Immature natural killer cell (primary cell): Measurements from ENCODE around the gene SMAD3. TPM values are rescaled to one million over a fixed set of nuclear protein-coding genes. Genes with fewer than 3 reads are reported as not detected.

Experiments used
- DNase-seq, 3 donors: peaks; one replicate each; pipeline ENCODE4 v3.0.0; 2022; ENCODE audit warnings: mixed read lengths in 1 of 3
- H3K27ac Mint-ChIP-seq, 6 donors: one replicate each; pipeline ENCODE4 v1.8.0; 2020; ENCODE audit warnings: mixed read lengths in 6 of 6, mild to moderate bottlenecking in 5 of 6, inconsistent platforms in 4 of 6, moderate library complexity in 3 of 6
- H3K27me3 Mint-ChIP-seq, 3 donors: one replicate each; pipeline ENCODE4 v1.8.0; 2020 to 2021; ENCODE audit warnings: low read depth in 3 of 3, mild to moderate bottlenecking in 3 of 3, mixed read lengths in 3 of 3, moderate library complexity in 3 of 3, inconsistent platforms in 1 of 3
- H3K36me3 Mint-ChIP-seq, 3 donors: one replicate each; pipeline ENCODE4 v1.8.0; 2020; ENCODE audit warnings: mixed read lengths in 3 of 3, inconsistent platforms in 2 of 3, mild to moderate bottlenecking in 2 of 3
- H3K4me1 Mint-ChIP-seq, 2 donors: one replicate each; pipeline ENCODE4 v1.8.0; 2020; ENCODE audit warnings: inconsistent platforms in 2 of 2, mild to moderate bottlenecking in 2 of 2, mixed read lengths in 2 of 2, moderate library complexity in 1 of 2
- H3K4me3 Mint-ChIP-seq, 5 donors: one replicate each; pipeline ENCODE4 v1.8.0; 2020; ENCODE audit warnings: mild to moderate bottlenecking in 5 of 5, mixed read lengths in 5 of 5, inconsistent platforms in 3 of 5, moderate library complexity in 3 of 5
- H3K9me3 Mint-ChIP-seq, 6 donors: one replicate each; pipeline ENCODE4 v1.8.0; 2020; ENCODE audit warnings: mild to moderate bottlenecking in 6 of 6, mixed read lengths in 6 of 6, inconsistent platforms in 4 of 6, moderate library complexity in 3 of 6
- polyA plus RNA-seq, 3 donors: library from polyadenylated mRNA; unstranded; fragments of 300-500 nt; fragmentation: Illumina TruSeq; gene quantifications; one replicate each; pipeline ENCODE4 v1.2.3, GENCODE V29; 2021

The SMAD3 gene
- polyA plus RNA-seq, 3 donors from 2014 or later: 8.9 to 11.9 (median 10.0) TPM

DNA sequence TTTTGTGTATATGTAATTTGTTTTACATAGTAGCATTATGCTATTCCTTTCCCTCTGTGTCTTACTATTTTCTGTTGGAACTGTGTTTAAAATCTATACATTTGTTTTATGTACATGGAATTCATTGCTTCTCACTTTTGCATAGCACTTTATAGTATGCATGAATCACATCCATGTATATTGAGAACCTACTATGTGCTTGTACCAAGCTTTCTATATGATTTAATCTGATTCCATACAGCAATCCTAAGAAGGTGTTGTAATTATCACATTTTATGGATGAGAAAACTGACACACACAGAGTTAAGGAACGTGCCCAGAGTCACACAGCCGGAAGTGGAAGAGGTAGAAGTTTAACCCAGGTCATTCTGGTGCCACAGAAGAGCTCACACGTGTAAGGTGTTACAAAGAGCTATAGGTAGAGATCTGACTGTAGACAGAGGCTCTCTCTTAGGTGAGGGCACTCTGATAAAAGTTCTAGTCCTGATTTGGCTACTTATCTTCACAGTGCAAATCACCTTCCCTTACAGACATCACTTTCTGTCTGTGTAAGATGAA lies 3.5 kb upstream of the SMAD3 start:
- Mint-ChIP-seq H3K4me3 (no peak overlapping the region), H3K27ac (no peak overlapping the region), H3K36me3 (no peaks in the 10 kb centered on the region), H3K4me1 (peaks cover 14 to 26% of the 10 kb centered on the region in 2 donors), H3K9me3 (no peaks in the 10 kb centered on the region), H3K27me3 (peaks cover 4 to 8% (median 6%) of the 10 kb centered on the region in 3 donors)
- DNase-seq: no peak

- Mint-ChIP-seq H3K36me3 (no peaks in the 10 kb centered on the region), H3K27ac (no peak overlapping the region), H3K4me3 (no peak overlapping the region), H3K27me3 (peaks cover 7 to 10% (median 8%) of the 10 kb centered on the region in 3 donors), H3K9me3 (no peaks in the 10 kb centered on the region), H3K4me1 (peaks cover 14 to 27% of the 10 kb centered on the region in 2 donors)
- no peak for DNase-seq
Observed at GRCh38 chr15:67062369-67062985, 2.9 kb upstream of the SMAD3 start.

- H3K9me3 Mint-ChIP-seq: no peaks in the 10 kb centered on the region
- DNase-seq: no peak
- peaks cover 29 to 41% of the 10 kb centered on the region in 2 donors for H3K4me1 Mint-ChIP-seq
- H3K4me3 Mint-ChIP-seq: peak overlapping the region; percentile 71 to 79 (median 72)
- peaks cover 8 to 14% (median 11%) of the 10 kb centered on the region in 3 donors for H3K27me3 Mint-ChIP-seq
- peak overlapping the region; percentile 14 to 72 (median 68) for H3K27ac Mint-ChIP-seq
- no peaks in the 10 kb centered on the region for H3K36me3 Mint-ChIP-seq
Observed at GRCh38 chr15:67063689-67064606, 1.5 kb upstream of the SMAD3 start.

GRCh38 chr15:67064607-67065530 lies 533 bp upstream of the SMAD3 start:
- peaks cover 8 to 14% (median 8%) of the 10 kb centered on the region in 3 donors for H3K27me3 Mint-ChIP-seq
- H3K4me1 Mint-ChIP-seq: peaks cover 38 to 51% of the 10 kb centered on the region in 2 donors
- peak; percentile 40 to 50 (median 49) for DNase-seq
- peak overlapping the region; percentile 70 to 81 (median 77) for H3K4me3 Mint-ChIP-seq
- peak overlapping the region; percentile 7 to 72 (median 39) for H3K27ac Mint-ChIP-seq
- H3K9me3 Mint-ChIP-seq: no peaks in the 10 kb centered on the region
- H3K36me3 Mint-ChIP-seq: no peaks in the 10 kb centered on the region

- peak in 2 of 3 donors; percentile 37 to 42 for DNase-seq
- Mint-ChIP-seq H3K27ac (peak overlapping the region; percentile 77 to 96 (median 90)), H3K36me3 (peaks cover 3 to 10% (median 5%) of the 10 kb centered on the region in 3 donors), H3K9me3 (no peaks in the 10 kb centered on the region), H3K27me3 (peaks cover 8 to 14% (median 8%) of the 10 kb centered on the region in 3 donors), H3K4me3 (peak overlapping the region; percentile 86 to 98 (median 95)), H3K4me1 (peaks cover 51 to 65% of the 10 kb centered on the region in 2 donors)
Observed at GRCh38 chr15:67066041-67066958, 898 bp downstream of the SMAD3 start.

GRCh38 chr15:67066959-67067853 lies 1.8 kb downstream of the SMAD3 start:
- Mint-ChIP-seq H3K27me3 (peaks cover 8 to 14% (median 8%) of the 10 kb centered on the region in 3 donors), H3K27ac (peak overlapping the region; percentile 58 to 96 (median 86)), H3K9me3 (no peaks in the 10 kb centered on the region), H3K4me3 (peak overlapping the region; percentile 86 to 98 (median 95)), H3K4me1 (peaks cover 53 to 67% of the 10 kb centered on the region in 2 donors), H3K36me3 (peaks cover 3 to 12% (median 5%) of the 10 kb centered on the region in 3 donors)
- DNase-seq: no peak

- Mint-ChIP-seq H3K4me1 (peaks cover 62 to 75% of the 10 kb centered on the region in 2 donors), H3K27me3 (peaks cover 8 to 14% (median 8%) of the 10 kb centered on the region in 3 donors), H3K9me3 (no peaks in the 10 kb centered on the region), H3K27ac (peak overlapping the region; percentile 58 to 96 (median 86)), H3K4me3 (peak overlapping the region; percentile 86 to 98 (median 95)), H3K36me3 (peaks cover 3 to 15% (median 8%) of the 10 kb centered on the region in 3 donors)
- DNase-seq: peak in 1 of 3 donors; percentile 53
Observed at GRCh38 chr15:67067930-67068551, 2.6 kb downstream of the SMAD3 start.

DNA sequence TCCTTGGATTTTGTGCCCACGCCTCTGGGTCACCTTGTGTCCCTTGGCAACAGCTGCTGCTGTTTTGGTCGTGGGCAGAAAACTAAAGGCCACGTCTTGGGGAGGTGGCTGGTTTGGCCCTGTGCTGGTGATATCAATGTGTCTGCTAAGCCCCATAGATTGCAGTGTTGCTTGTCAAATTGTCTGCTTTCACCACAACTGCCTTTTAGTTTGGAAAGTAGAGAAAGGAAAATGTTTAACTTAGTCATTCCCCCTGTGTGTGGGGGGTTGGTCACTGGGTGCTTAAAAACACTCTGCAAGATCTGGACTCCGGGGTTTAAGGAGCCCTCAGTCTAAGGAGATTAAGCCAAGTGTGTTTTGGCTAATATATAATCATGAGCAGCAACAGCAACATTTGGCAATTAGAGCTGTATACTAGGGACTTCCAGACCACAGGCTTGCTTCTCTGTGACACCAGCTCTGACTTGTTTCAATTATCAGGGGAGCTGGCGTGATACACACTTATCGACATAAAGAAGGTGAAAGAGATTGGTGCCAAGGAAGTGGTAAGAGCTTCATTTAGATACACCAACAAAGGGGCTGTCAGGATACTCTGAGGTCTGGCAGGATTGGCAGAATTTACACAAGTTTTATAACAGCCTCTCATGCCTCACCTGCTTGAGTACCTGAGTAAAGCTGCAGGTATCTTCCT lies 3.5 kb downstream of the SMAD3 start:
- H3K4me1 Mint-ChIP-seq: peaks cover 67 to 76% of the 10 kb centered on the region in 2 donors
- no peak for DNase-seq
- peak overlapping the region; percentile 86 to 98 (median 95) for H3K4me3 Mint-ChIP-seq
- H3K27me3 Mint-ChIP-seq: peaks cover 8 to 14% (median 8%) of the 10 kb centered on the region in 3 donors
- H3K36me3 Mint-ChIP-seq: peaks cover 3 to 15% (median 8%) of the 10 kb centered on the region in 3 donors
- peak overlapping the region; percentile 32 to 96 (median 64) for H3K27ac Mint-ChIP-seq
- H3K9me3 Mint-ChIP-seq: no peaks in the 10 kb centered on the region

DNA sequence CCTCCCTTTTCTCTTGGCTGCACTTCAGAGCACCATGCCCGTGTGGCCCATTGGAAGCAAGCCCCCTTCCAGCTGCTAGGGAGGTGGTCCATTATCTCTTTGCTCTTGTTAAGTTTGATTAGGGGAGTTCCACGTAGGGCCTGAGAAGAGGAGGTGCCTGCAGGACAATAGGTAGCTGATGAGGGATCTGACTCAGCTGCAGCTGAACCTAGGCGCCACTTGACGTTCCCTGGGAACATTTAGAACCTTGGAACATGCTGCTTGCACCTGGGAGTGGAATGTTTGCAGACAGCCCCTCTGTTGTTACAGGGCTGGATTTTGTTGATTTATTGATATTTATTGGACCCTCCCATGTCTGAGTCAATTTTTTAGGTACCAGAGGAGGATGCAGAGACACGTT lies 4.7 kb downstream of the SMAD3 start:
- peak overlapping the region in 4 of 6 donors; percentile 34 to 60 (median 38) for H3K27ac Mint-ChIP-seq
- H3K4me3 Mint-ChIP-seq: peak overlapping the region in 1 of 5 donors; percentile 3
- no peaks in the 10 kb centered on the region for H3K9me3 Mint-ChIP-seq
- peaks cover 76 to 78% of the 10 kb centered on the region in 2 donors for H3K4me1 Mint-ChIP-seq
- no peak for DNase-seq
- H3K27me3 Mint-ChIP-seq: peaks cover 5 to 13% (median 8%) of the 10 kb centered on the region in 3 donors
- H3K36me3 Mint-ChIP-seq: peaks cover 3 to 16% (median 11%) of the 10 kb centered on the region in 3 donors

- no peaks in the 10 kb centered on the region for H3K9me3 Mint-ChIP-seq
- peak overlapping the region in 2 of 5 donors; percentile 24 to 27 for H3K4me3 Mint-ChIP-seq
- peak overlapping the region in 1 of 6 donors; percentile 43 for H3K27ac Mint-ChIP-seq
- peaks cover 3 to 17% (median 11%) of the 10 kb centered on the region in 3 donors for H3K36me3 Mint-ChIP-seq
- peaks cover 3 to 10% (median 8%) of the 10 kb centered on the region in 3 donors for H3K27me3 Mint-ChIP-seq
- no peak for DNase-seq
- H3K4me1 Mint-ChIP-seq: peaks cover 85 to 86% of the 10 kb centered on the region in 2 donors
Observed at GRCh38 chr15:67070892-67071664, 5.7 kb downstream of the SMAD3 start.
